ENCODE measurements around the gene ACRBP.
"Not testable (repeated sequence)": the region's sequence is repeated elsewhere in the genome, so short reads cannot be mapped to it uniquely, and the experiment has no call there.

The ACRBP gene

GRCh38 chr12:6612652-6613014, 34.6 kb downstream of the ACRBP start:
- peak overlapping the region; percentile 72 for H3K4me3 ChIP-seq (ENCODE audit: low read depth, low read length)
- H3K4me1 ChIP-seq (ENCODE audit: control insufficient read depth, insufficient read depth, low read length): peaks cover 14% of the 10 kb centered on the region
- no peaks in the 10 kb centered on the region for H3K27me3 ChIP-seq (ENCODE audit: control insufficient read depth, insufficient read depth, low read length)
- no peaks in the 10 kb centered on the region for H3K36me3 ChIP-seq (ENCODE audit: control insufficient read depth, insufficient read depth, low read length)
- H3K9me3 ChIP-seq (ENCODE audit: control insufficient read depth, insufficient read depth, low read length): no peaks in the 10 kb centered on the region
- peak overlapping the region; percentile 26 for H3K9ac ChIP-seq (ENCODE audit: low read depth, low read length)

GRCh38 chr12:6612247-6612646, 35.0 kb downstream of the ACRBP start:
- peaks cover 14% of the 10 kb centered on the region for H3K4me1 ChIP-seq (ENCODE audit: control insufficient read depth, insufficient read depth, low read length)
- peak overlapping the region; percentile 72 for H3K4me3 ChIP-seq (ENCODE audit: low read depth, low read length)
- H3K27me3 ChIP-seq (ENCODE audit: control insufficient read depth, insufficient read depth, low read length): no peaks in the 10 kb centered on the region
- peak overlapping the region; percentile 26 for H3K9ac ChIP-seq (ENCODE audit: low read depth, low read length)
- H3K9me3 ChIP-seq (ENCODE audit: control insufficient read depth, insufficient read depth, low read length): no peaks in the 10 kb centered on the region
- no peaks in the 10 kb centered on the region for H3K36me3 ChIP-seq (ENCODE audit: control insufficient read depth, insufficient read depth, low read length)

GRCh38 chr12:6608592-6609281, 38.5 kb downstream of the ACRBP start:
- H3K27me3 ChIP-seq (ENCODE audit: control insufficient read depth, insufficient read depth, low read length): no peaks in the 10 kb centered on the region
- no peak overlapping the region for H3K9ac ChIP-seq (ENCODE audit: low read depth, low read length)
- H3K9me3 ChIP-seq (ENCODE audit: control insufficient read depth, insufficient read depth, low read length): no peaks in the 10 kb centered on the region
- H3K36me3 ChIP-seq (ENCODE audit: control insufficient read depth, insufficient read depth, low read length): peaks cover 2% of the 10 kb centered on the region
- peaks cover 22% of the 10 kb centered on the region for H3K4me1 ChIP-seq (ENCODE audit: control insufficient read depth, insufficient read depth, low read length)
- no peak overlapping the region for H3K4me3 ChIP-seq (ENCODE audit: low read depth, low read length)

GRCh38 chr12:6607751-6608591, 39.3 kb downstream of the ACRBP start:
- Histone ChIP-seq H3K4me3 (ENCODE audit: low read depth, low read length) (no peak overlapping the region), H3K9ac (ENCODE audit: low read depth, low read length) (no peak overlapping the region), H3K9me3 (ENCODE audit: control insufficient read depth, insufficient read depth, low read length) (no peaks in the 10 kb centered on the region), H3K4me1 (ENCODE audit: control insufficient read depth, insufficient read depth, low read length) (peaks cover 23% of the 10 kb centered on the region), H3K27me3 (ENCODE audit: control insufficient read depth, insufficient read depth, low read length) (no peaks in the 10 kb centered on the region), H3K36me3 (ENCODE audit: control insufficient read depth, insufficient read depth, low read length) (peaks cover 2% of the 10 kb centered on the region)

- Histone ChIP-seq H3K4me1 (ENCODE audit: control insufficient read depth, insufficient read depth, low read length) (peaks cover 19% of the 10 kb centered on the region), H3K36me3 (ENCODE audit: control insufficient read depth, insufficient read depth, low read length) (peaks cover 13% of the 10 kb centered on the region), H3K9me3 (ENCODE audit: control insufficient read depth, insufficient read depth, low read length) (no peaks in the 10 kb centered on the region), H3K27me3 (ENCODE audit: control insufficient read depth, insufficient read depth, low read length) (no peaks in the 10 kb centered on the region), H3K9ac (ENCODE audit: low read depth, low read length) (peak overlapping the region; percentile 41), H3K4me3 (ENCODE audit: low read depth, low read length) (peak overlapping the region; percentile 74)
Measured at GRCh38 chr12:6606331-6607131, 40.7 kb downstream of the ACRBP start.

- Histone ChIP-seq H3K4me1 (ENCODE audit: control insufficient read depth, insufficient read depth, low read length) (peaks cover 19% of the 10 kb centered on the region), H3K9me3 (ENCODE audit: control insufficient read depth, insufficient read depth, low read length) (no peaks in the 10 kb centered on the region), H3K4me3 (ENCODE audit: low read depth, low read length) (peak overlapping the region; percentile 74), H3K27me3 (ENCODE audit: control insufficient read depth, insufficient read depth, low read length) (no peaks in the 10 kb centered on the region), H3K9ac (ENCODE audit: low read depth, low read length) (peak overlapping the region; percentile 41), H3K36me3 (ENCODE audit: control insufficient read depth, insufficient read depth, low read length) (peaks cover 22% of the 10 kb centered on the region)
Measured at GRCh38 chr12:6605421-6606330, 41.6 kb downstream of the ACRBP start.

- Histone ChIP-seq H3K9me3 (ENCODE audit: control insufficient read depth, insufficient read depth, low read length) (no peaks in the 10 kb centered on the region), H3K4me3 (ENCODE audit: low read depth, low read length) (peak overlapping the region; percentile 74), H3K4me1 (ENCODE audit: control insufficient read depth, insufficient read depth, low read length) (peaks cover 19% of the 10 kb centered on the region), H3K9ac (ENCODE audit: low read depth, low read length) (no peak overlapping the region), H3K27me3 (ENCODE audit: control insufficient read depth, insufficient read depth, low read length) (no peaks in the 10 kb centered on the region), H3K36me3 (ENCODE audit: control insufficient read depth, insufficient read depth, low read length) (peaks cover 34% of the 10 kb centered on the region)
Measured at GRCh38 chr12:6604259-6605029, 42.8 kb downstream of the ACRBP start.

GRCh38 chr12:6603095-6603567, 44.1 kb downstream of the ACRBP start:
- Histone ChIP-seq H3K27me3 (ENCODE audit: control insufficient read depth, insufficient read depth, low read length) (no peaks in the 10 kb centered on the region), H3K4me1 (ENCODE audit: control insufficient read depth, insufficient read depth, low read length) (peaks cover 19% of the 10 kb centered on the region), H3K4me3 (ENCODE audit: low read depth, low read length) (no peak overlapping the region), H3K9me3 (ENCODE audit: control insufficient read depth, insufficient read depth, low read length) (no peaks in the 10 kb centered on the region), H3K9ac (ENCODE audit: low read depth, low read length) (no peak overlapping the region), H3K36me3 (ENCODE audit: control insufficient read depth, insufficient read depth, low read length) (peaks cover 46% of the 10 kb centered on the region)

GRCh38 chr12:6602526-6602925, 44.7 kb downstream of the ACRBP start:
- Histone ChIP-seq H3K4me3 (ENCODE audit: low read depth, low read length) (no peak overlapping the region), H3K4me1 (ENCODE audit: control insufficient read depth, insufficient read depth, low read length) (peaks cover 16% of the 10 kb centered on the region), H3K9ac (ENCODE audit: low read depth, low read length) (no peak overlapping the region), H3K27me3 (ENCODE audit: control insufficient read depth, insufficient read depth, low read length) (no peaks in the 10 kb centered on the region), H3K9me3 (ENCODE audit: control insufficient read depth, insufficient read depth, low read length) (no peaks in the 10 kb centered on the region), H3K36me3 (ENCODE audit: control insufficient read depth, insufficient read depth, low read length) (peaks cover 52% of the 10 kb centered on the region)

GRCh38 chr12:6595673-6596072, 51.6 kb downstream of the ACRBP start:
- H3K9ac ChIP-seq (ENCODE audit: low read depth, low read length); H3K9me3 ChIP-seq (ENCODE audit: control insufficient read depth, insufficient read depth, low read length); H3K27me3 ChIP-seq (ENCODE audit: control insufficient read depth, insufficient read depth, low read length); H3K4me3 ChIP-seq (ENCODE audit: low read depth, low read length); H3K4me1 ChIP-seq (ENCODE audit: control insufficient read depth, insufficient read depth, low read length): not testable (repeated sequence)
- peaks cover 81% of the 10 kb centered on the region for H3K36me3 ChIP-seq (ENCODE audit: control insufficient read depth, insufficient read depth, low read length)
